SK-N-SH (cell line): ENCODE measurements around the gene SLC6A13. TPM values are rescaled to one million over a fixed set of nuclear protein-coding genes. Genes with fewer than 3 reads are reported as not detected.

Source experiments
- CTCF ChIA-PET: fragments of 300-600, 350-600 bp; formaldehyde crosslinking; extraction: SDS; loops from one replicate; lab custom pipeline; 2021; lab: Yijun Ruan, JAX
- POLR2A ChIA-PET: fragments of 350-600 bp; sonication (Branson Sonifier 250); formaldehyde crosslinking; extraction: SDS; loops from one replicate; lab custom pipeline; 2020; ENCODE audit warnings: antibody characterized with exemption, inconsistent platforms; lab: Yijun Ruan, JAX
- DNase-seq: peaks from one replicate; pipeline ENCODE4 v3.0.0; 2012
- H2AFZ ChIP-seq: fragments of 200-600 bp; sonication (generic); 2 replicates; pipeline ENCODE4 v1.8.1; 2016; ENCODE audit warnings: antibody characterized with exemption, mild to moderate bottlenecking, low read depth
- H3F3A ChIP-seq: fragments of 200-600 bp; sonication (generic); replicated peaks from 2 replicates; pipeline ENCODE3; 2016; ENCODE audit warnings: antibody characterized with exemption, mild to moderate bottlenecking; ENCODE audit not compliant: insufficient read depth
- H3K27ac ChIP-seq, 2 experiments: fragments of 200-500 bp in 1 of 2; fragments of 200-600 bp in 1 of 2; sonication (Bioruptor generic) in 1 of 2; sonication (generic), shearing (Covaris generic) in 1 of 2; 2 replicates each; pipeline versions ENCODE4 v1.5.1 to v1.6.1; 2014 to 2016; ENCODE audit warnings: low read depth in 2 of 2, inconsistent platforms in 1 of 2, low read length in 1 of 2, mild to moderate bottlenecking in 1 of 2, mixed read lengths in 1 of 2
- H3K27me3 ChIP-seq: fragments of 200-600 bp; sonication (generic), shearing (Covaris generic); 2 replicates; pipeline ENCODE4 v1.6.1; 2016; ENCODE audit warnings: mixed run types; ENCODE audit not compliant: insufficient read depth
- H3K36me3 ChIP-seq, 2 experiments: fragments of 200-500 bp in 1 of 2; fragments of 200-600 bp in 1 of 2; sonication (Bioruptor generic) in 1 of 2; sonication (generic) in 1 of 2; replicated peaks in 1 of 2; 2 replicates each; pipeline versions ENCODE3 to v1.5.1; 2014 to 2016; ENCODE audit warnings: low read length in 1 of 2, mild to moderate bottlenecking in 1 of 2; ENCODE audit not compliant: insufficient read depth in 2 of 2, control insufficient read depth in 1 of 2
- H3K4me1 ChIP-seq, 2 experiments: fragments of 200-500 bp in 1 of 2; fragments of 200-600 bp in 1 of 2; sonication (Bioruptor generic) in 1 of 2; sonication (generic), shearing (Covaris generic) in 1 of 2; 2 replicates each; pipeline versions ENCODE4 v1.5.1 to v1.6.1; 2014 to 2016; ENCODE audit warnings: low read depth in 1 of 2, low read length in 1 of 2, mixed run types in 1 of 2; ENCODE audit not compliant: insufficient read depth in 2 of 2, control insufficient read depth in 1 of 2
- H3K4me2 ChIP-seq: fragments of 200-600 bp; sonication (generic), shearing (Covaris generic); 2 replicates; pipeline ENCODE4 v1.6.1; 2017; ENCODE audit warnings: mixed run types
- H3K4me3 ChIP-seq, 2 experiments: fragments of 200-500 bp in 1 of 2; fragments of 200-600 bp in 1 of 2; sonication (Bioruptor generic) in 1 of 2; sonication (generic), shearing (Covaris generic) in 1 of 2; 2 replicates each; pipeline versions ENCODE4 v1.5.1 to v1.8.1; 2014 to 2016; ENCODE audit warnings: low read depth in 2 of 2, inconsistent platforms in 1 of 2, low read length in 1 of 2, mild to moderate bottlenecking in 1 of 2, mixed read lengths in 1 of 2, moderate library complexity in 1 of 2
- H3K79me2 ChIP-seq: fragments of 200-600 bp; sonication (generic); 2 replicates; pipeline ENCODE4 v1.8.1; 2017; ENCODE audit warnings: mild to moderate bottlenecking; ENCODE audit not compliant: insufficient read depth
- H3K9ac ChIP-seq: fragments of 200-600 bp; sonication (generic); 2 replicates; pipeline ENCODE4 v1.6.1; 2017; ENCODE audit warnings: mixed run types
- H3K9me2 ChIP-seq: fragments of 200-600 bp; sonication (generic); 2 replicates; pipeline ENCODE4 v1.6.1; 2017; ENCODE audit warnings: mixed run types
- H3K9me3 ChIP-seq: fragments of 200-600 bp; sonication (generic); 2 replicates; pipeline ENCODE4 v1.6.1; 2017; ENCODE audit warnings: mixed run types, mild to moderate bottlenecking, moderate library complexity
- H4K20me1 ChIP-seq: fragments of 200-600 bp; sonication (generic); 2 replicates; pipeline ENCODE4 v1.6.1; 2017; ENCODE audit warnings: mild to moderate bottlenecking, mixed run types; ENCODE audit not compliant: insufficient read depth
- ELF1 ChIP-seq: IDR thresholded peaks from 2 replicates; pipeline ENCODE4 v1.4.0; 2012
- EP300 ChIP-seq, 2 experiments: IDR thresholded peaks; 2 replicates each; pipeline versions ENCODE4 v1.4.0 to v1.6.1; 2012; ENCODE audit warnings: borderline replicate concordance in 1 of 2, low read depth in 1 of 2, low read length in 1 of 2
- FOXM1 ChIP-seq: IDR thresholded peaks from 2 replicates; pipeline ENCODE4 v1.4.0; 2012; ENCODE audit warnings: low read depth, mild to moderate bottlenecking
- NFIC ChIP-seq: IDR thresholded peaks from 2 replicates; pipeline ENCODE4 v1.4.0; 2012; ENCODE audit warnings: borderline replicate concordance
- POLR2AphosphoS5 ChIP-seq: IDR thresholded peaks from 2 replicates; pipeline ENCODE4 v1.6.1; 2012; ENCODE audit warnings: low read depth, low read length
- TAF1 ChIP-seq: IDR thresholded peaks from 2 replicates; pipeline ENCODE4 v1.6.1; 2012; ENCODE audit warnings: low read depth, mild to moderate bottlenecking, low read length, moderate library complexity, borderline replicate concordance
- TEAD4 ChIP-seq: IDR thresholded peaks from 2 replicates; pipeline ENCODE4 v1.4.0; 2012; ENCODE audit warnings: mild to moderate bottlenecking, borderline replicate concordance; ENCODE audit not compliant: insufficient read depth
- WGBS: methylation state at CpG from one replicate; pipeline ENCODE4 v1.1.6; 2017; ENCODE audit warnings: low lambda C conversion rate; 5-methylcytosine and 5-hydroxymethylcytosine counted together
- polyA plus RNA-seq, 3 experiments: library from polyadenylated mRNA; depleted of rRNA; stranded (reverse); fragments of >200 nt; gene quantifications; 2 replicates each; pipeline ENCODE4 v1.2.3, GENCODE V29; 2012
- TF ChIP-seq, protein P1 (sequence below): IDR thresholded peaks from 2 replicates; pipeline ENCODE4 v1.6.1; 2012; ENCODE audit warnings: mild to moderate bottlenecking, low read depth, low read length, moderate library complexity
- TF ChIP-seq, protein P2 (sequence below): fragments of 150-350 bp; IDR thresholded peaks from 2 replicates; pipeline ENCODE4 v1.6.1; 2016; ENCODE audit warnings: mild to moderate bottlenecking, low read depth, low read length
- TF ChIP-seq, protein P3 (sequence below): IDR thresholded peaks from 2 replicates; pipeline ENCODE4; 2012
- TF ChIP-seq, protein P4 (sequence below): IDR thresholded peaks from 2 replicates; pipeline ENCODE4 v1.4.0; 2012; ENCODE audit warnings: low read depth

Gene SLC6A13
- polyA plus RNA-seq, 1 of the 3 experiments (the other 2 are of a cell fraction) = 0.05 TPM

DNA sequence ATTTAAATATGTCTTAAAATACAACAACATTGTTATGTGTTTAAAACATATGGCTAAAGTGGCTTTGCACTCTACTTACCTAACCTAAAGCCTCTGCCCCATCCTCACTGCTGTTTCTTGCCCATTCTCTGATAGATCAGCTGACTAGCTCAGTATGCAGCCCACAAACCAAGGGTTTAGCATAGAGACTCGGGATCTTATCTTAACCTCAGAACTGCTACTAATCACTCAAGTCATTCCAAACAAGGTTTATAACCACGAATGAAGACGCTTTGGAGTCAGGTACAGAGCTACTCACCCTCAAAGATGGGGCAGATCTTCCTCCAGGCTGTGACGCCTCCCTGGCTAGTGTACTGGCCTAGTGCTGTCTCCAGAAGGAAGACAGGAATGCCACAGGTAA is 19.3 kb downstream of the SLC6A13 start (continued):
- TF ChIP-seq FOXM1 = no peak
- TF ChIP-seq TEAD4 = no peak
- TF ChIP-seq NFIC = no peak
- no peak for TF ChIP-seq ELF1

DNA sequence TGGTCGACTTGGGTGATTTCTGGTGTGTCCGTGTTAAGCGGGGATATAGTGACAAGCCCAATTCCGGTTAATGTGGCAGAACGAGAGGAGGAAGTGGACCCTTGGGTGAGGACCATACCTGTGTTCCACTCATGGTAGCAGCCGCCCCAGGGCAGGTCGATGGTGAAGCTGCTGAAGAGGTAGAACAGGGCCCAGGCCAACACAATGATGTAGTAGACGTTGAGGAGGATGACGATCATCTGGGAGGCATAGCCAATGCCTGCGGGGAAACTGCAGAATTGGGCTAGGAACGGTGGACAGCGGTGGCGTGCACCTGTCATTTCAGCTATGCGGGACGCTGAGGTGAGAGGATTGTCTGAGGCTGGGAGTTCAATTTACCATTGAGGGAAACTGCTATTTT is 20.1 kb downstream of the SLC6A13 start:
- 66% methylated on average over 15 of the region's 15 CpGs for WGBS
- no peaks in the 10 kb centered on the region for H3K4me1 ChIP-seq
- H3K27me3 ChIP-seq = no peaks in the 10 kb centered on the region
- H4K20me1 ChIP-seq = no peaks in the 10 kb centered on the region
- ChIA-PET CTCF (no interaction called here), POLR2A (no interaction called here)
- no peak for DNase-seq
- no peaks in the 10 kb centered on the region for H3K36me3 ChIP-seq
- no peak overlapping the region for H3K4me3 ChIP-seq
- no peaks in the 10 kb centered on the region for H3K9me2 ChIP-seq
- no peak overlapping the region for H3K27ac ChIP-seq
- H3F3A ChIP-seq = no peaks in the 10 kb centered on the region
- TF ChIP-seq FOXM1 (no peak), TAF1 (no peak), EP300 (IDR thresholded peaks at IDR 0.05; ENCODE audit: borderline replicate concordance in 1 of 2, low read depth in 1 of 2, low read length in 1 of 2) (no peak), POLR2AphosphoS5 (no peak)
- TF ChIP-seq, protein P1, sequence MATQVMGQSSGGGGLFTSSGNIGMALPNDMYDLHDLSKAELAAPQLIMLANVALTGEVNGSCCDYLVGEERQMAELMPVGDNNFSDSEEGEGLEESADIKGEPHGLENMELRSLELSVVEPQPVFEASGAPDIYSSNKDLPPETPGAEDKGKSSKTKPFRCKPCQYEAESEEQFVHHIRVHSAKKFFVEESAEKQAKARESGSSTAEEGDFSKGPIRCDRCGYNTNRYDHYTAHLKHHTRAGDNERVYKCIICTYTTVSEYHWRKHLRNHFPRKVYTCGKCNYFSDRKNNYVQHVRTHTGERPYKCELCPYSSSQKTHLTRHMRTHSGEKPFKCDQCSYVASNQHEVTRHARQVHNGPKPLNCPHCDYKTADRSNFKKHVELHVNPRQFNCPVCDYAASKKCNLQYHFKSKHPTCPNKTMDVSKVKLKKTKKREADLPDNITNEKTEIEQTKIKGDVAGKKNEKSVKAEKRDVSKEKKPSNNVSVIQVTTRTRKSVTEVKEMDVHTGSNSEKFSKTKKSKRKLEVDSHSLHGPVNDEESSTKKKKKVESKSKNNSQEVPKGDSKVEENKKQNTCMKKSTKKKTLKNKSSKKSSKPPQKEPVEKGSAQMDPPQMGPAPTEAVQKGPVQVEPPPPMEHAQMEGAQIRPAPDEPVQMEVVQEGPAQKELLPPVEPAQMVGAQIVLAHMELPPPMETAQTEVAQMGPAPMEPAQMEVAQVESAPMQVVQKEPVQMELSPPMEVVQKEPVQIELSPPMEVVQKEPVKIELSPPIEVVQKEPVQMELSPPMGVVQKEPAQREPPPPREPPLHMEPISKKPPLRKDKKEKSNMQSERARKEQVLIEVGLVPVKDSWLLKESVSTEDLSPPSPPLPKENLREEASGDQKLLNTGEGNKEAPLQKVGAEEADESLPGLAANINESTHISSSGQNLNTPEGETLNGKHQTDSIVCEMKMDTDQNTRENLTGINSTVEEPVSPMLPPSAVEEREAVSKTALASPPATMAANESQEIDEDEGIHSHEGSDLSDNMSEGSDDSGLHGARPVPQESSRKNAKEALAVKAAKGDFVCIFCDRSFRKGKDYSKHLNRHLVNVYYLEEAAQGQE = no peak
- TF ChIP-seq, protein P2, sequence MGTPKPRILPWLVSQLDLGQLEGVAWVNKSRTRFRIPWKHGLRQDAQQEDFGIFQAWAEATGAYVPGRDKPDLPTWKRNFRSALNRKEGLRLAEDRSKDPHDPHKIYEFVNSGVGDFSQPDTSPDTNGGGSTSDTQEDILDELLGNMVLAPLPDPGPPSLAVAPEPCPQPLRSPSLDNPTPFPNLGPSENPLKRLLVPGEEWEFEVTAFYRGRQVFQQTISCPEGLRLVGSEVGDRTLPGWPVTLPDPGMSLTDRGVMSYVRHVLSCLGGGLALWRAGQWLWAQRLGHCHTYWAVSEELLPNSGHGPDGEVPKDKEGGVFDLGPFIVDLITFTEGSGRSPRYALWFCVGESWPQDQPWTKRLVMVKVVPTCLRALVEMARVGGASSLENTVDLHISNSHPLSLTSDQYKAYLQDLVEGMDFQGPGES = no peak
- TF ChIP-seq, protein P3, sequence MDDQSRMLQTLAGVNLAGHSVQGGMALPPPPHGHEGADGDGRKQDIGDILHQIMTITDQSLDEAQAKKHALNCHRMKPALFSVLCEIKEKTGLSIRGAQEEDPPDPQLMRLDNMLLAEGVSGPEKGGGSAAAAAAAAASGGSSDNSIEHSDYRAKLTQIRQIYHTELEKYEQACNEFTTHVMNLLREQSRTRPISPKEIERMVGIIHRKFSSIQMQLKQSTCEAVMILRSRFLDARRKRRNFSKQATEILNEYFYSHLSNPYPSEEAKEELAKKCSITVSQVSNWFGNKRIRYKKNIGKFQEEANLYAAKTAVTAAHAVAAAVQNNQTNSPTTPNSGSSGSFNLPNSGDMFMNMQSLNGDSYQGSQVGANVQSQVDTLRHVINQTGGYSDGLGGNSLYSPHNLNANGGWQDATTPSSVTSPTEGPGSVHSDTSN = no peak
- TF ChIP-seq, protein P4, sequence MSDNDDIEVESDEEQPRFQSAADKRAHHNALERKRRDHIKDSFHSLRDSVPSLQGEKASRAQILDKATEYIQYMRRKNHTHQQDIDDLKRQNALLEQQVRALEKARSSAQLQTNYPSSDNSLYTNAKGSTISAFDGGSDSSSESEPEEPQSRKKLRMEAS = no peak
- no peak overlapping the region for H3K4me2 ChIP-seq
- H3K79me2 ChIP-seq = no peaks in the 10 kb centered on the region
- H3K9ac ChIP-seq = no peak overlapping the region
- no peak overlapping the region for H2AFZ ChIP-seq
- H3K9me3 ChIP-seq = peaks cover 5% of the 10 kb centered on the region; the same call in 1 of the 2 replicates
